ENCODE data around the gene SUN3.
A peak's percentile ranks its signal among the peaks of the same experiment; 100 is the strongest.

DNA sequence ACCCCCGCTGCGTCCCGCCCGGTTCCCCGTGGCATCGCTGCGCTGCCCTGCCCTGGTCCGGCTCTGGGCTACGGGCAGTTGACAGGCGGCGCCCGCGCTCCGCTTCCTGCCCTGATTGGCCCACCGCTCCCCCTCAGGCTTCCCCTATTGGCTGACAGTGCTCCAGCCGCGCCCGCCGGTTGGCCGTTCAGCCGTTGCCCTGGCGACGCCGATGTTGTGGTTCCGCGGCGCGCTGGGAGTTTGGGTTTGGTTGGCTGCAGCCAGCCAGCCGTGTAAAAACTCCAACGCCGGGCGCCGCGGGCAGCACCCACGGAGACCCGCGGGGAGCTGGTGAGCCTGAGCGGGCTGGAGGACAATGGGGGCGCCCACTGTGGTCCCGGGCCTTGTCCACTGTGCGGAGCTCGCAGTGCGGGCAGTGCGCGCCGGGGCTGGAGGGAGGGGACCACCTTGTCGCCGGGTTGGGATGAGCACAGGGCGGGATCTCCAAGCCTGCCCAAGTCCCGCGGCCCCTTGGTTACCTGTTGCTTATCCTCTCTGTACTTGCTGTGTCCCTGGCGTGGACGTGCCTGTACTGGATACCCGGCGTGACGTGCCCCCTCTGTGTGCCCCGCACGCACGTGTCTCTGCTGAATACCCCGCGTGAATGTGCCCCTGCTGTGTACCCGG lies 6.5 kb upstream of the SUN3 start, which contains the start of gene C7orf57:
- TF ChIP-seq, protein P1, sequence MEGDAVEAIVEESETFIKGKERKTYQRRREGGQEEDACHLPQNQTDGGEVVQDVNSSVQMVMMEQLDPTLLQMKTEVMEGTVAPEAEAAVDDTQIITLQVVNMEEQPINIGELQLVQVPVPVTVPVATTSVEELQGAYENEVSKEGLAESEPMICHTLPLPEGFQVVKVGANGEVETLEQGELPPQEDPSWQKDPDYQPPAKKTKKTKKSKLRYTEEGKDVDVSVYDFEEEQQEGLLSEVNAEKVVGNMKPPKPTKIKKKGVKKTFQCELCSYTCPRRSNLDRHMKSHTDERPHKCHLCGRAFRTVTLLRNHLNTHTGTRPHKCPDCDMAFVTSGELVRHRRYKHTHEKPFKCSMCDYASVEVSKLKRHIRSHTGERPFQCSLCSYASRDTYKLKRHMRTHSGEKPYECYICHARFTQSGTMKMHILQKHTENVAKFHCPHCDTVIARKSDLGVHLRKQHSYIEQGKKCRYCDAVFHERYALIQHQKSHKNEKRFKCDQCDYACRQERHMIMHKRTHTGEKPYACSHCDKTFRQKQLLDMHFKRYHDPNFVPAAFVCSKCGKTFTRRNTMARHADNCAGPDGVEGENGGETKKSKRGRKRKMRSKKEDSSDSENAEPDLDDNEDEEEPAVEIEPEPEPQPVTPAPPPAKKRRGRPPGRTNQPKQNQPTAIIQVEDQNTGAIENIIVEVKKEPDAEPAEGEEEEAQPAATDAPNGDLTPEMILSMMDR (IDR thresholded peaks at IDR 0.05), result peak; percentile 15 to 46 (median 34)
- TF ChIP-seq POLR2A (IDR thresholded peaks at IDR 0.05), result no peak

Measured in uterus (tissue), 2 donors.